ENCODE data around the gene SLX9.
A peak's percentile ranks its signal among the peaks of the same experiment; 100 is the strongest.
"Not testable (repeated sequence)": the region's sequence is repeated elsewhere in the genome, so short reads cannot be mapped to it uniquely, and the experiment has no call there.

Gene SLX9

DNA sequence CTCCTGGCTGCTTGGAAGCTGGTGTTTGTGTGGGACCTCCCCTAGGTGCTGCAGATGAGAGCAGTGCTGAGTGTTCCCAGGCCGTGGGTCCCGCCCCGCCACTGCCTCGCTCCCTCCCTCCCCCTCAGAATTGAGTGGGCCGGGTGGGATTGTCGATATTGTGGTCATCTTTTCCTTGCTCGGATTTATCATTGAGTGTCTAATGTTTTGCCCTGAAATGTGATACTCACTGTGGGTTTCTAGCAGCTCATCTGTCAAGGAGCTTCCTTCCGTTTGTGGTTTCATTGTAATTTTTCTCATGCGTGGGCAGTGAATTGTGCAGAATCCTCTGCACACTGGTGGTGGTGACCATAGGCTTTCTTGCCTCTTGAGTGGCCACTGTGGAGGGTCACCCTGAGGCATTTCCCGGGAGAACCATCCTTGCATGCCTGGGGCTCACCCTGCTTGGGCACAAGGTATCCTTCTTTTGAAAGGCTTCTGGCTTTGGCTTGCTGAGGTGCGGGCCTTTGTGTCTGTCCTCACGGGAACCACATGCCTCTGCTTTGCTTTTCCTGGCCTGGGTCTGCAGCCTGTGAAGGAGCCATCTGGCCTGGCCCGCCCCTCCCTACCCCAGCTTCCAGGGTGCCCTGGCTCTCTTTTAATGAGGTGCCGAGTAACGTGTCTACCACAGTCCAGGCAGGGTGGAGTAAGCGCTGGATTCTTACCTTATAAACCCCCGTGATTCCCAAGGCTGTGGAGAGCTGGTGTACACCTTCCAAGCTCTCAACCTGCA, 25.6 kb downstream of the SLX9 start:
- DNase-seq, result no peak

DNA sequence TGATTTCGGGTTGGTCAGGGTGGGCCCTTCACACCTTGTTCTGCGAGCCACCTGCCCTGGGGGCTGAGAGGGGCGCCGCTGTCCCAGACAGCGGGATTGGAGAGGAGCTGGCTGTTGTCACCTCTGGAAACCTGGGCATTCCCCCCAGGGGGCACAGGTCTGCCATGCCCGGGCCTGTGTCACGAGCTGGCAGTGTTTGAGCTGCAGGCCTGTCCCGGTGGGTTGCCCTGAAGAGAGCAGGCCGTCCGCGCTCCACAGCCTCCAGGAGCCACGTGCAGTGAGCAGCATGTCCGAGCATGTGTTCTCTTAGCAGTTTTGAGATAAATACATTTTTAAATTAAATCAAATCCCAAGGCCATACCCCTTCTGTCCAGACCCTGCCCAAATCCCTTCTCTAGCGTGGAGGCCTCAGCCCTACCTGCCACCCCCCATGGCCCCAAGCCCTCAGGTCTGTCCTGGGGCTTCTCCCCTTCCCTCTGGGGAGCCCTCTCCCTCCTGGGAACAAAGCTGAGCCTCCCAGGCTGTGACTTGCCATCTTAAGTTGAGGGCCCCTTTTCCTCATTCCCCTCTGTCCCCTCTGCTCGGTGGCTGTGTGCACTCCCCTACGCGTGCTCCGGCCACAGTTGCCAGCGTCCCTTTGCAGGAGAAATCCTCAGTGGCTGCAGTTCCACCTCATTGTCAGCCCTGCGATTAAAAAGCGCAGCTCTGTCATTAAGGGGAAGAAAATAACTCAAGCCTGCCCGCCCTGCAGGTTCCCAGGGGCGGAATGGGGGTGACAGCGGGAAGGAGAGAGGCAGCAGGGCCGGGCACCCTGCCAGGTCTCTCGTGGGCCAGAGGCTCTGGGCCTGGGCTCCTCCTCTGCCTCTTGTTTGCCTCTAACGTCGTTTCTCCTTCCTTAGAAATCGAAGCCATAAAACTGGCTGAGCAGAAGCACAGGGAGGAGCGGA, 26.6 kb downstream of the SLX9 start:
- DNase-seq, result no peak

DNA sequence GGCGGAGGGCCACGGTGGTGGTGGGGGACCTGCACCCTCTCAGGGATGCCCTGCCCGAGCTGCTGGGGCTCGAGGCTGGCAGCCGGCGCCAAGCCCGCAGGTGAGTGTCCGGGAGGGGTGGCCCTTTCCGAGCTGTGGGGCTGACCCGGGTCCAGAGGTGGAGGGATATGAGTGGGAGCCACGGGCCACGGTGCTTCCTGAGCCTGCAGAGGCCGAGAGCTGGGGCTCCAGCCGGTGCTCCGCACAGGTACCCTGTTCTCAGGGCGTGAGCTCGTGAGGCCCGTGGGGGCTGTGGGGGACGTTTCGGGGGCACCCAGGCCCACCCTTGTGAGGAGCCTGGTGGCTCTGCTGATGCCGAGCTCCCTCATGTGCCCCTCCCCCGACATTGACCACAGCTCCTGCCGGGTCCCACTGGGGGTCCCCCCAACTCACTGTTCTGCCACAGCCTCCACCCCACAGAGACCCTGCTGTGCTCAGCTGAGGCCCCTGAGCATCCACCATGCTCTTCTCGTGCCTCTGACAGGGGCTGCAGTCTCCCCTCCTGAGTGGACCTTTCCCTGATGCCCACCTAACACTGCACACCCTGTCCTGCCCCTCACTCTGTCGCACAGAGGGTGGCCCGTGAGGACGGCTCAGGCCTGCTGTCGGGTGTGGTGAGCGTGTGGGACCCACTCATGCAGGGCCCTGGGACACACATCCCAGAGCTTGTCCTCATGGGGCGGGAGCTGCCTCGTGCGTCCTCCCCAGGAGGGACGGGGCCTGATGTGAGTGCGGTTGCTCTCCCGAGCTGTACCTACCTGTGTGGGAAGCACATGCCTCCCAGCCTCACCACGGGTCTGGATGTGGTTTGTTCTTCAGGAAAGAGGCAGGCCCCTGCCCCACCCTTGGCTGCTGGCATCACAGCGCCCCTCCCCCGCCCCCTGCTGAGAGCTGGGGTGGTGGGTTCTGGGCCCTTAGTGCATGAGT, 27.5 kb downstream of the SLX9 start:
- DNase-seq, result no peak

DNA sequence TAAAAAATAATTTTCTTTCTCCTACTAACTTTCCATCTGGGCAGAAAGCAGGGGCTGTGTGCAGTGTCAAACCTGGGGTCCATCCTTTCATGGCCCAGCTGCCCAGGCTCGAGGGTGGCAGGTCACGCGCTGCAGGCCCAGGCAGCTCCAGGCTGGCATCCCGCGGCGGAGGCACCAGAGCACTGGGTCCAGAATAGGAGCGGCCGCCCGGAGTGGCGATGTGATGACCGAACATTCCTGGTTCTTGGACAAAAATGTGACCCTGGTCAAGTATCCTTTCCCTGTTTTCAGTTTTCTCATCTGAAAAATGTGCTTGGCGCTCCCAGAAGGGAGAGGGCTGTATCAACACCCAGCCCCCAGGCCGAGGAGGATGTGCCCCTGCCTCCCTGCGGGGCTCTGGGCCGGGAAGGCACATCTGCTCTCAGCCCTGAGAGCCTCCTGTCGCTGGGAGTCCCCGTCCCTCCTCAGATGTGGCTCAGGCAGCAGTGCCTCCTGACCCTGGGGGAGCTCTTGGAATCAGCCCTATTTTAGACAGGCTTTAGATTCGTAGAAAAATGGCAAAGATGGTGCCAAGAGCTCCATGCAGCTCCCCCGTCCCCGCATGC, 29.3 kb downstream of the SLX9 start:
- DNase-seq, result no peak

DNA sequence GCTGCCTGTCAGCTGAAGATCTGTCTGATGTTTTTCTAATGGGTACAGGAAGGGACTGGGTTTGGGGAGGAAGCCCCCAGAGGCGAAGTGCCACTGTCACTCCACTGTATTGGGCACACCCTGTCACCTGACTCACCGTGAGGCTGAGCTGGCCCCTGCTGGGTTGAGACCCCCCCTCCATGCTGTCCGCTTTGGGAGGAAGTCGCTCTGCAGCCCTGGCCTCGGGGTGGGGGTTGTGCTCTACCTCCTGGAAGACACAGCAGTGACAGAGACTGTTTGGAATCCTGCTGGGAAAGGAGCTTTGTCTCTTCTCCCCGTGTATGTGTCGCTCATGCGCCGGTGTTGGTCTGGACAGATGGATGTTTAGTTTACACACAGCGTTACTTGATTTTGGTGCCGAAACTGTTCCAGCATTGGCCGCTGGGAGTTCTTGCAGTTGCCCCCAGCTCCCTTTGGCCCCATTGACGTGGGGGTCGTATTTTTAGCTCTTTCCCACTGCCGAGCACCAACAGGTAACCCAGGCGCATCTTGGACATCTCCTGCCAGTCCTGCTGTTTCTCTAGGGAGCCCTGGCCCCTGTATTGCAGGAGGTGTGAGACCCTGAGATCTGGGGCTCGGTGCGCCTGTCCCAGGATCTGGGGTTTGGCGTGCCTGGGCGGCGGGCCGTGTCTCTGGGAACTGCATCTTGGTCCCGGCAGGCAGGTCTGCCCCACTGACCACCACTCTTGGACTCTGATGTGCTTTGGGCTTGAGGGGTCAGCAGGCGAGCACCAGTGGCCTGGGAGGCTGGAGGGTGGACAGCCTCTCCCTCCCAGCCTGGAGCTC, 30.3 kb downstream of the SLX9 start:
- DNase-seq, result peak; percentile 56

DNA sequence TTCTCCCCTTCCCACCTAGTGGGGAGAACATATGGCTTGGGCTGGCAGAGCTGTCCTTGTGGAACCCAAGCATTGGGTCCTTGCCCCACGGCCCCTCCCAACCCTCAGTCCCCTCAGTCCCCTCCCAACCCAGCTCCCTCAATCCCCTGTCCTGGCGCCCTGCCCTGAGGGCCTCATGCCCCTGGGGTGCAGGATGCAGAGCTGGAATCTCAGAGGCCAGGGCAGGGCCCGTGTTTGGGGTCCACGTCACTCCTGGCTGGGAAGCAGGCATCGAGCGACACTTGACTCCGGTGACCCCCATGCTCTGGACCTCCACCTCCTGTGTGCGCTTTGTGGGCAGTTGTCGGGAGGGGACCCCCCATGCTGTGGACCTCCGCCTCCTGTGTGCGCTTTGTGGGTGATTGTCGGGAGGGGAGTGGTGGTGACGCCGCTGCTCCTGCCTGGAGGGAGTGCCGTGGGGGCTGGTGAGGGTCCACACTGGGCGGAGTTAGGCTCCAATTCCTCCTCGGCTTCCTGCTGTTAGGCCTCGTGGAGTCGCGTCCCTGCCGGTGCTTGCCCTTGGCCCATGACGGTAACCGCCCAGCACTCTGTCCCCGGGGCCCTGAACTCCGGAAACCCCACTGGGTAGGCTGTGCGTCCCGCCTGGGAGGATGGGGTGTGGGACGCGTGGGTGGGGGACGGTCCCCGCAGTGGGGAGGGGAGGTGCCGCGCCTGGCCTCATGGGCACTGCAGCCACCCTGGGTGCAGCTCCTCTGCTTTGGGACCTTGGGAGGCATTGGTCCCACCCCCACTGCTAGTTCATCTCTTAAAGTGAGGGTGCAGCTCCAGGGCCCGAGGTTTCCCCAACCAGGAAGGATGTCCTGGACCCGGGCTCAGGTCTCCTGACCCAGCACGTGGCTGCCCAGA, 31.2 kb downstream of the SLX9 start:
- DNase-seq, result no peak

DNA sequence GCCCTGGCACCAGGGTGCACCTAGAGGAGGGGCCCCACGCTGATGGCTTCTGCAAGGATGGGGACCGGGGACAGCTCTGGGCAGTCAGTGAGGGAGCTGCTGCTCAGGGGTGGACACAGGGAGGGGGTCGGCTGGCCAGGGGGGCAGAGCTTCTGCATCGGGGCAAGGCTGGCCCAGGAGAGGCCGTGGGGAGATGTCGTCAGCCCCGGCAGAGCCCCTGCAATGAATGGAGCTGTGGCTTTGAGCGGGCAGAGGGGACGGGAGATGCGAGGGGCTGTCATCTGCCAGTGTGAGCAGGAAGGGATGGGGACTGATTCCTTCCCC, 31.8 kb downstream of the SLX9 start:
- DNase-seq, result no peak

DNA sequence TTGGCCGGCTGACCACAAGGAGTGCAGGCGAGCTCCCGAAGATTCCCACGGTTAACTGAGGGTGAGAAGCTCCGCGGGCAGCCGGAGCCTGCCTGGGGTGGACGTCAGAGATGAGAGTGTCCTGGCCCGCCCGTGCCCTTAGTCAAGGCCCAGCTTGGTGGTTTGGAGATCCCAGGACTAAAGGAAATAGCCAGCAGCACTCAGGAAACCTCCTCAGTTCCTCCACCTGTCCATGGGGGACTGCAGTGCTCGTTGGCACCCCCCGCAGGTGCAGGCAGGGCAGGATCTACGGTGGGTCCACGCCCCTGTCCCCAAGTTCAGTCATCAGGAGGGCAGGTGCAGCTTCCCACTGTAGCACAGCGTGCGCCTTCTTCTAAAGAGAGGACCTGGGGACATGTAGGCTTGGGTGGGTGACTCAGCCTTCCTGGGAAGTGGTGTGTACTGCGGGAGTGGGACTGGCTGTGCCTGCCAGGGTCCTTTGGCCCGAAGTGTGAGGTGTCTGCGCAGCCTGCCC, 32.5 kb downstream of the SLX9 start:
- no peak for DNase-seq

DNA sequence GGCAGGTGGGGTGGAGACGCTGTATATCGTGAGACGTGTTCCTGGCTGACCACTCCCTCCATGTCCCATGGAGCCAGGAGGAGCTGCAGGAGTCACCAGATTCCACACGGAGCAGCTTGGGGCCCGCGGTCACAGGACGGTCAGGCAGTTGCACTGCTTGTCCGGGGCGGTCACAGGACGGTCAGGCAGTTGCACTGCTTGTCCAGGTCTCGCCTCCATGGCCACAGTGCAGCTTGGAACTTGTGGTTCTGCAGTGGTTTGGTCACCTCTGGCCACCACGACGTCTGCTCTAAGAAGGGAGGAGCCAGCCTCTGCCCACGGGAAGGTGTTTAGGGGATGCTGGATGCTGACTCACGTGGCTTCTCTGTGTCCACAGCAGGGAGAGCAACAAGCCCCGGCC, 33.0 kb downstream of the SLX9 start:
- DNase-seq, result no peak

DNA sequence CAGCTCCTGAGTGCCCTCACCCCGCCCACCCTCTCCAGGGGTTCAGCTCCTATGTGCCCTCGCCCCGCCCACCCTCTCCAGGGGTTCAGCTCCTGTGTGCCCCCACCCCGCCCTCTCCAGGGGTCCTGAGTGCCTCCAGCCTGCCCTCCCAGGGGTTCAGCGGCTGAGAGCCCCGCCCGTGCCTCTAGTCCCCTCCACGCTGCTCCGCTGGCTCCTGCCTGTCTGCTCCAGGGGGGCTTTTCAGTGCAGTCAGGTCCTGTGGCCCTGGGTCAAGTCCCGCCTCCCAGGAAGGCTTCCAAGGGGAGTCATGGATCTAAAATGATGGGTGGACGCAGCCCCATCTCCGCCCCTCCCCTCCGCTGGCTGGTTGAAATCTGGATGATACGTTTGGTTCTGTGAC, 33.8 kb downstream of the SLX9 start:
- no peak for DNase-seq

DNA sequence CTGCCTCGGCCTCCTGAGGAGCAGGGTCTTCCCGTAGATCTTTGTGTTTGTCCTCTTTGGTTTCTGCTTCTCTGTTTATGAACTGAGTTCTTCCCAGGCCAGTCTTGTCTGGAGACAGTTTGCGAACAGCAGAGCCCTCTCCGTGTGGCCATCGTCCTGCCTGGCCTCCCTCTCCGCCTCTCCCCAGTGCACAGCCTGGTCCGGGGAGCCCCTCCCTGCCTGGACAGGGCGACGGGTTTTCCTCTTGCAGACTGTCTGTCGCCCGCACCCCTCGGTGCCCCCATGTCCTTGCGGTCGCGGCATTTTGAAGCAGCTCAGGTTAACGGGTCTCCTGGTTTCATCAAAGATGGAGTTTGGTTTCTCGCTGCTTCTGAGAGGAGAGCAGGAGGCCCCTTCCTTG, 34.8 kb downstream of the SLX9 start:
- DNase-seq, result no peak

DNA sequence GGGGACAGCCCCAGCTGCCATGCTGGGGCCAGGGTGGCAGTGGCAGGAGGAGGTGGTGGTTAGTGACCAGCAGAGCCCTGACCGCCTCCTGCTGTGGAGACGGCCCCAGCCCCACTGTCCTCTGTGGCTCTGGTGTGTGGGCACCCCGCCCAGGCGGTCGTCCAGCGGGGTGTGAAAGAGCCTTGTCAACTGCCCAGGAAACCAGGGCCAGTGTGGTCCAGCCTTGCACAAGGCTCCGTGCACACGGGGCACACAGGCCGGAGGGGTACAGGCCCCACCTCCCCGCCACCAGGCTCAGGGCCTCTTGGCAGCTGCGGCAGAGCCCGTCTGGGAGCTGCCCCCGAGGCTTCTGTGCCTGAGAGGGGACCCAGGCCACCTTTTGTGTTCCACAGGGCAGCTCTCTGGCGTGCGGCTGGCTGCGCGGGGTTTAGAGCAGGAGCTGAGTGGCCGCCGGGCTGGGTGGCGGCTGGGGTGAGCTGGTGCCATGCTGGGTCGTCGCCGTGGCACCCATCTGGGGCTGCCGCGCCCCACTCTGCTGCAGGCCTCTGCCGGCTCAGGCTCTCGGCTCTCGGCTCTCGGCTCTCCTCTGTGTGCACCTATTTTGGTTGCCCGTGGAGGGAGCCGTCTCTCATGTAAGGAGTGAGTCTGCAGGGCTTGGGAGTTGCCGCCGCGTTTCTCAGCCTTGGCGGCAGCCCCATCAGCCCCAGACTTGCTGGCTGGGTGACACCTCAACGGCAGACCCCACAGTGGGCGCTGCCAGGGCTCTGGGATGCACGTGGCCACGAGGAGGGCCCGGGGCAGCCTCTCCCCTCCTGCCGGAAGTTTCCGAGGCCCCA, 36.1 kb downstream of the SLX9 start:
- no peak for DNase-seq

DNA sequence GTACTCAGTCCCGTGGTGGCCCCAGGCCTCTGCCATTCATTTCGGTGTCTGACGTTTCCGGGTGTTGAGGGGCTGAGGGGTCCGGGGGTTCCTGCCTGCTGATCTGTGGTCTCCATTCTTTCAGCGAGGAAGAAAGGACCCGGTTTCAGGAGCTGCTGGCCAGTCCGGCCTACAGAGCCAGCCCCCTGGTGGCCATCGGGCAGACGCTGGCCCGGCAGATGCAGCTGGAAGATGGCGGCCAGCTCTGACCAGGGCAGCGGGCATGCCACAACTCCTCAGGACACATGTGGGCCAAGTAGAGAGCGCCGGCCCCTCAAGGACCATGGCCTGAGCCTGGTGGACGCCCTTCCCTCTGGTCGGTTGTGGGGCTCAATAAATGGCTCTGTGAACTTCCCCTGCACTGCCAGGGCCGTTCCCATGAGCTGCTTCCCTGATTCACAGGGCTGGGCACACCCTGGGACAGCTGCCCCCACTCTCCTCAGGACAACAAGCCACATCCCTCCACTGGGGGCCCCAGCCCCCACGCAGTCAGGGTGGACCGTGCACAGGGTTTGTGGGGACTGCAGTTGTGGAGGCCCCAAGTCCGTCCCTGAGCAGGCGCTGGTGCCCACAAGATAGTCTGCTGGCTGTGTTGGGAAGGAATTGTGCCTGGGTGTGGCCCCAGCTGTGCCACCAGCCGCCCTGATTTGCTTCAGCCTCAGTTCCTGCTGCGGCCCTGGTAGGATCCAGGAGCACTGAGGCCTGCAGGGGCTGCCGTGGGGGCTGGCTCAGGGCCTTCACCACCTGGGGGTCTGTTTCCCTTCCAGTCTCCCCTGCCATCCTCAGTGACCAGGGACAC, 36.9 kb downstream of the SLX9 start:
- DNase-seq, result not testable (repeated sequence)

DNA sequence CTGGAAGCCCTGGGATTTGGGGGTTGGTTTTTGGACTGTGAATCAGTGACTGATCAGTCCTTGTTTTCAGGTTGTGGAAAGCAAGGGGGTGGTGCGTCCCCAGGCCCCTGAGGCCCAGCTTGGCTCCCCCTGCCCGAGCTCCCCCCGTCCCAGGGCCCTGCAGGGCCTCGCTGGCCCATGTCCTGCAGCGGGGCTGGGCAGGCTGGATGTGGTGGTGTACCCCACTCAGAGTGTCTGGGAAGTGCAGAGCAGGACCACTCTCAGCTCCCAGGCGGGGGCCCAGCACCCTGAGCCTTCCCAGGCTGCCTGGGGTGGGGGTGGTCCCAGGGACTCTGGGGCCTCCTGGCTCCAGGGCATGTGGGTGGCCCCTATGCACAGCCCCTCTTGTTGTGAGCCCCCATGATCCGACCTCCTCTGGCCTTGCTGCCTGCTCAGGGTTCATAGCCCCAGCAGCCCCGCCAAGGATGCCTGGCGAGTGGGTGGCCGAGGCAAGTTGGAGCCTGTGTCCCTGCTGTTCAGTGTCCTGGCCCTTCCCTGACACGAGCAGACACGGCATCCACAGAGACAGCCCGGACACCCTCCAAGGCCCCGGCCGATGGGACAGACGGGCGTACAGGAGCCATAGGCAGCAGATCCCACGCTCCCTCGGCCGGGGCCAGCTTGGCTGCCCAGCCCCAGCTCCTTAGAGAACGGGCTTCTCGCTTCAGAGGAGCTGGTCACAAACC, 37.9 kb downstream of the SLX9 start:
- DNase-seq, result no peak

DNA sequence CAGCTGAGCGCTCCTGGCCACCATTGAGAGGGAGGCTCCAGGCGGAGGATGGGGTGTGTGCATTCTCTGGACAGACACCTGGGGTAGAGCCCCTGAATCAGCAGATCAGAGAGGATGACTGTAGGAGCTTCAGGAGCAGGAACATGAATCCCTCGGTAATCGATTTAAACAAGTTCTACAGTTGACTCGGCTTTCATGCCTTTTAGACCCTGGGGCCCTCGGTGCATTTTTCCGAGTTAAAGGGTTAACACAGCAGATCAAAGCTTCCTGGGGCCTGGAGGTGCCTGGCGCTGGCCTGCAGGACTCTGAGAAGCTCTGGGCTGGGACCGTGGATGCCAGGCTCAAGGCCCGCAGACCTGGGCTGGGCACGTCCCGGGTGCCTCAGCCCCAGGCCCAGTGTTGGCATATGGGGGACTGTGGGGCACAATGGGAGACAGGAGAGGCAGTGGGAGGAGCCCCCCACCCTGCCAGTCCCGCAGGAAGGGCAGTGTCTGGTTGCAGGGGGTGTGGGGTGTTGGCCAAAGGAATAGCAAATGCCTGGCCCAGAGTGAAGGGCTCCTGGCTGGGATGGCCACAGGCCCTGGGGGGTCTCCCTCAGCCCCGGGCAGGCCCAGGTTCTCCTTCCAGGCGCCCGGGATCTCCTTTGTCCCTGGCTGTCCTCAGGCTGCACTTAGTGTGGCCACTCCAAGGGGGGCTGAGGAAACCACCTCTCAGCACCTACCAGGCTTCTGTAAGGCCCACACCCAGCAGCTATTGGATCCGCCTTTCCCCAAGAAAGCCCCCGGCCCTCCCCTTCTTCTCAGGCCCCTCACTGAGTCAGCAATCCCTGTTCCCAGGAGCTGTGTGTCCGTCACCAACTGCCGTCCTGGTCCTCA, 40.1 kb downstream of the SLX9 start:
- no peak for DNase-seq
